Hepatocyte (in vitro differentiated cells): ENCODE data around the gene KLRC4. TPM values are rescaled to one million over a fixed set of nuclear protein-coding genes. Genes with fewer than 3 reads are reported as not detected.
A peak's percentile ranks its signal among the peaks of the same experiment; 100 is the strongest.
"Not testable (repeated sequence)": the region's sequence is repeated elsewhere in the genome, so short reads cannot be mapped to it uniquely, and the experiment has no call there.

Source experiments
- DNase-seq: peaks from one replicate; pipeline ENCODE4 v3.0.0-alpha.2; 2016; ENCODE audit warnings: low spot score
- H2AFZ ChIP-seq: fragments of 200-600 bp; sonication (generic); 2 replicates; pipeline ENCODE4 v1.6.0; 2016; ENCODE audit warnings: antibody characterized with exemption, mild to moderate bottlenecking
- H3K27ac ChIP-seq: fragments of 200-600 bp; sonication (generic); 2 replicates; pipeline ENCODE4 v1.5.1; 2016; ENCODE audit warnings: mild to moderate bottlenecking
- H3K27me3 ChIP-seq: fragments of 200-600 bp; sonication (generic); 2 replicates; pipeline ENCODE4 v1.6.1; 2016
- H3K36me3 ChIP-seq: fragments of 200-600 bp; sonication (generic); replicated peaks from 2 replicates; pipeline ENCODE4 v1.5.1; 2016; ENCODE audit warnings: low read depth; ENCODE audit not compliant: insufficient read depth
- H3K4me1 ChIP-seq: fragments of 200-600 bp; sonication (generic); 2 replicates; pipeline ENCODE4 v1.5.1; 2016; ENCODE audit warnings: mild to moderate bottlenecking, moderate library complexity; ENCODE audit not compliant: insufficient read depth
- H3K4me2 ChIP-seq: fragments of 200-600 bp; sonication (generic); 2 replicates; pipeline ENCODE4 v1.6.0; 2016
- H3K4me3 ChIP-seq: fragments of 200-600 bp; sonication (generic); 2 replicates; pipeline ENCODE4 v1.5.1; 2016; ENCODE audit warnings: mild to moderate bottlenecking
- H3K79me2 ChIP-seq: fragments of 200-600 bp; sonication (generic); 2 replicates; pipeline ENCODE4 v1.6.0; 2017; ENCODE audit warnings: mild to moderate bottlenecking
- H3K9me2 ChIP-seq: fragments of 200-600 bp; sonication (generic); replicated peaks from 2 replicates; pipeline ENCODE4 v1.6.0; 2017; ENCODE audit warnings: mild to moderate bottlenecking; ENCODE audit not compliant: insufficient read depth
- H3K9me3 ChIP-seq: fragments of 200-600 bp; sonication (generic); 2 replicates; pipeline ENCODE4 v1.5.1; 2016; ENCODE audit warnings: low read depth, mild to moderate bottlenecking
- H4K20me1 ChIP-seq: fragments of 200-600 bp; sonication (generic); 2 replicates; pipeline ENCODE4 v1.6.0; 2016; ENCODE audit warnings: mild to moderate bottlenecking; ENCODE audit not compliant: insufficient read depth, poor library complexity, severe bottlenecking
- EZH2 ChIP-seq: fragments of 200-600 bp; sonication (generic); IDR thresholded peaks from 2 replicates; pipeline ENCODE4 v1.6.1; 2016; ENCODE audit warnings: antibody characterized with exemption, mild to moderate bottlenecking, borderline replicate concordance
- EZH2phosphoT487 ChIP-seq: fragments of 200-600 bp; sonication (generic); IDR thresholded peaks from one replicate; pipeline ENCODE4 v1.6.1; 2018; ENCODE audit warnings: antibody characterized with exemption, mild to moderate bottlenecking, low read depth, moderate library complexity; ENCODE audit not compliant: unreplicated experiment, severe bottlenecking
- WGBS: methylation state at CpG from one replicate; pipeline ENCODE4 v1.1.6; 2016; ENCODE audit warnings: low lambda C conversion rate; ENCODE audit errors: missing lambda C conversion rate; 5-methylcytosine and 5-hydroxymethylcytosine counted together
- polyA plus RNA-seq: library from polyadenylated mRNA; unstranded; fragments of >200 nt; fragmentation: Nextera tagmentation; extraction: Ambion mirVana; gene quantifications from 2 replicates; pipeline ENCODE4 v1.2.1, GENCODE V29; 2016
- total RNA-seq: library from RNA; depleted of rRNA; stranded (reverse); fragments of >200 nt; gene quantifications from 2 replicates; pipeline ENCODE4 v1.2.3, GENCODE V29; 2014
- TF ChIP-seq, protein P1 (sequence below): fragments of 200-600 bp; sonication (generic); IDR thresholded peaks from 2 replicates; pipeline ENCODE4 v1.5.1; 2016; ENCODE audit warnings: antibody characterized with exemption, mild to moderate bottlenecking; ENCODE audit not compliant: poor library complexity

KLRC4 gene
- total and polyA plus RNA-seq, 2 experiments from 2014 or later, result not detected

DNA sequence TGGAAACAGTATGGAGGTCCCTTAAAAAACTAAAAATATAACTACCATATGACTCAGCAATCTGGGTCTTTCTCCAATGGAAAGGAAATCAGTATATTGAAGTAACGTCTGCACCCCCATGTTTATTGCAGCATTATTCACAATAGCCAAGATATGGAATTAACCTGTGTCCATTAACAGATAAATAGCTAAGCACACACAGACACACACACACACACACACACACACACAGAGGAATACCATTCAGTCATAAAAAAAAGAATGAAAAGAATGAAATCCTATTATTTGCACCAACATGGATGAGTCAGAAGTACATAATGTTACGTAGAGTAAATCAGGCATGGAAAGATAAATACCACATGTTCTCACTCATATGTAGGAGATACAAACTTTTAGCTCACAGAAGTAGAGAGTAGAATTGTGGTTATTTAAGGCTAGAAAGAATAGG is 24.4 kb downstream of the KLRC4 start:
- Histone ChIP-seq H3K4me3 (no peak overlapping the region), H3K4me2 (peak overlapping the region; percentile 1), H3K79me2 (no peaks in the 10 kb centered on the region), H3K9me3 (no peaks in the 10 kb centered on the region), H3K27me3 (no peaks in the 10 kb centered on the region), H3K36me3 (no peaks in the 10 kb centered on the region), H3K9me2 (no peaks in the 10 kb centered on the region), H3K4me1 (peaks cover 4% of the 10 kb centered on the region), H4K20me1 (no peaks in the 10 kb centered on the region), H3K27ac (no peak overlapping the region), H2AFZ (no peak overlapping the region)
- 41% methylated on average over 2 of the region's 2 CpGs for WGBS
- peak; percentile 35 for DNase-seq
- TF ChIP-seq EZH2 (no peak), EZH2phosphoT487 (no peak)
- TF ChIP-seq, protein P1, sequence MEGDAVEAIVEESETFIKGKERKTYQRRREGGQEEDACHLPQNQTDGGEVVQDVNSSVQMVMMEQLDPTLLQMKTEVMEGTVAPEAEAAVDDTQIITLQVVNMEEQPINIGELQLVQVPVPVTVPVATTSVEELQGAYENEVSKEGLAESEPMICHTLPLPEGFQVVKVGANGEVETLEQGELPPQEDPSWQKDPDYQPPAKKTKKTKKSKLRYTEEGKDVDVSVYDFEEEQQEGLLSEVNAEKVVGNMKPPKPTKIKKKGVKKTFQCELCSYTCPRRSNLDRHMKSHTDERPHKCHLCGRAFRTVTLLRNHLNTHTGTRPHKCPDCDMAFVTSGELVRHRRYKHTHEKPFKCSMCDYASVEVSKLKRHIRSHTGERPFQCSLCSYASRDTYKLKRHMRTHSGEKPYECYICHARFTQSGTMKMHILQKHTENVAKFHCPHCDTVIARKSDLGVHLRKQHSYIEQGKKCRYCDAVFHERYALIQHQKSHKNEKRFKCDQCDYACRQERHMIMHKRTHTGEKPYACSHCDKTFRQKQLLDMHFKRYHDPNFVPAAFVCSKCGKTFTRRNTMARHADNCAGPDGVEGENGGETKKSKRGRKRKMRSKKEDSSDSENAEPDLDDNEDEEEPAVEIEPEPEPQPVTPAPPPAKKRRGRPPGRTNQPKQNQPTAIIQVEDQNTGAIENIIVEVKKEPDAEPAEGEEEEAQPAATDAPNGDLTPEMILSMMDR, result no peak

DNA sequence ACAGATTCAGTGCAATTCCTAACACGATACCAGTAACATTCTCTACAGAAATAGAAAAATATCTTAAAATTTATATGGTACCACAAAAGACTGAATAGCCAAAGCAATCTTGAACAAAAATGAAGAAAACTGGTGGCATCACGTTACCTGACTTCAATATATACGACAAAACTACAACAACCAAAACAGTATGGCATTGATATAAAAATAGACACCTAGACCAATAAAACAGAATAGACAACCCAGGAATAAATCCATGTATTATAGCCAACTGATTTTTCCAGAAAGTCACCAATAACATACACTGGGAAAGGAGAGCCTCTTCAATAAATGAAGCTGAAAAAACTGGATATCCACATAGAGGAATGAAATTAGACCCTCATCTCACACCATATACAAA is 25.4 kb downstream of the KLRC4 start:
- Histone ChIP-seq H3K36me3 (no peaks in the 10 kb centered on the region), H3K4me3 (no peak overlapping the region), H3K9me3 (no peaks in the 10 kb centered on the region), H2AFZ (no peak overlapping the region), H3K79me2 (no peaks in the 10 kb centered on the region), H4K20me1 (no peaks in the 10 kb centered on the region), H3K27ac (no peak overlapping the region), H3K4me1 (peaks cover 4% of the 10 kb centered on the region), H3K27me3 (no peaks in the 10 kb centered on the region), H3K9me2 (no peaks in the 10 kb centered on the region), H3K4me2 (no peak overlapping the region)
- TF ChIP-seq EZH2 (no peak), EZH2phosphoT487 (no peak)
- TF ChIP-seq, protein P1, result no peak
- 96% methylated on average over 3 of the region's 3 CpGs for WGBS
- DNase-seq, result no peak

DNA sequence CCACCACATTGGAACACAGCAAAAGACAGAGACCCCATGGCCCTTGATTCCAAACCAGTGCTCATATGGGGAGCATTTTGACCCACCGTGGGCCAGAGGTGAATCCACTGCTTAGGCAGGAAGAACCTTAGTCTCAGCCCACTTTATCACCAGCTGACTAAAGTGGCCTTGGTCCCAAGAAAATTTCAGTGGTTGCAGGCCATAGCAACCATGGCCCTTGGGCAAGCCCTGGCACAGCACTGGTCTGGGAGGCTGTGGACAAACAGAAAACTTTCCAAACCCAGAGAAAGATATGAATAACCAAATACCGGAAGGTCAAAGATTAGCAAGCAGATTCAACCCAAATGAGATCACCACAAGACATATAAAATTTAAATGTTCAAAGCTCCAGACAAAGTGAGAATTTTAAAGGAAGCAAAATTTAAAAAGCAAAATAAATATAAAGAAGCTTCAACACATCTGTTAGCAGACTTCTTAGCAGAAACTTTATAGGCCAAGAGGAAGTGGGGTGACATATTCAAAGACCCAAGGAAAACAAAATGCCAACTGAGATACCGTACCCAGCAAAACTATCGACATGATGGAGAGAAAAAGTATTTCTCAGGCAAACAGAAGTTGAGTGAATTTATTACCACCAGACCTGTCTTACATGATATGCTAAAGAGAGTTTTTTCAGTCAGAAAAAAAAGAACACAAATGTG is 27.5 kb downstream of the KLRC4 start:
- H3K27ac ChIP-seq, result no peak overlapping the region
- H3K4me3 ChIP-seq, result no peak overlapping the region

DNA sequence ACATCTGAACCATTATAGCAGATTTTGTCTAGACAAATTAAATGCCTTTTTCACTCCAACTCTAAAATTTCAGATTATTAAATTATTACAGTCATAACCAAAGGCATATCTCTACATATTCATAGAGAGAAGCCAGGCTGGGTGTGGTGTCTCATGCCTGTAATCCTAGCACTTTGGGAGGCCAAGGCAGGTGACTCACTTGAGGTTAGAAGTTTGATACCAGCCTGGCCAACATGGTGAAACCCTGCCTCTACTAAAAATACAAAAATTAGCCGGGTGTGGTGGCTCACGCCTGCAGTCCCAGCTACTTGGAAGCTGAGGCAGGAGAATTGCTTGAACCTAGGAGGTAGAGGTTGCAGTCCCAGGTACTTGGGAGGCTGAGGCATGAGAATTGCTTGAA is 30.8 kb downstream of the KLRC4 start:
- H3K4me1 ChIP-seq, H3K9me3 ChIP-seq, H3K27ac ChIP-seq, H3K9me2 ChIP-seq, H4K20me1 ChIP-seq, H3K27me3 ChIP-seq, H3K4me3 ChIP-seq, H2AFZ ChIP-seq, H3K4me2 ChIP-seq, H3K36me3 ChIP-seq, H3K79me2 ChIP-seq, DNase-seq: not testable (repeated sequence)
- 88% methylated on average over 2 of the region's 2 CpGs for WGBS

More for the DNA sequence above, 27.5 kb downstream of the KLRC4 start:
- Histone ChIP-seq H2AFZ (no peak overlapping the region), H4K20me1 (no peaks in the 10 kb centered on the region), H3K79me2 (no peaks in the 10 kb centered on the region), H3K9me3 (no peaks in the 10 kb centered on the region), H3K4me2 (no peak overlapping the region), H3K4me1 (peaks cover 4% of the 10 kb centered on the region), H3K9me2 (no peaks in the 10 kb centered on the region), H3K36me3 (no peaks in the 10 kb centered on the region), H3K27me3 (no peaks in the 10 kb centered on the region)
- TF ChIP-seq EZH2phosphoT487, result no peak
- TF ChIP-seq, protein P1, result no peak
- no peak for TF ChIP-seq EZH2
- WGBS, result 94% methylated on average over 4 of the region's 4 CpGs
- DNase-seq, result no peak
